ENCODE data around the gene PRELID2.
"Not testable (repeated sequence)": the region's sequence is repeated elsewhere in the genome, so short reads cannot be mapped to it uniquely, and the experiment has no call there.

The PRELID2 gene

GRCh38 chr5:145752947-145753346, 82.2 kb downstream of the PRELID2 start:
- DNase-seq (ENCODE audit: low read depth in 2 of 3, low spot score in 2 of 3), result no peak

DNA sequence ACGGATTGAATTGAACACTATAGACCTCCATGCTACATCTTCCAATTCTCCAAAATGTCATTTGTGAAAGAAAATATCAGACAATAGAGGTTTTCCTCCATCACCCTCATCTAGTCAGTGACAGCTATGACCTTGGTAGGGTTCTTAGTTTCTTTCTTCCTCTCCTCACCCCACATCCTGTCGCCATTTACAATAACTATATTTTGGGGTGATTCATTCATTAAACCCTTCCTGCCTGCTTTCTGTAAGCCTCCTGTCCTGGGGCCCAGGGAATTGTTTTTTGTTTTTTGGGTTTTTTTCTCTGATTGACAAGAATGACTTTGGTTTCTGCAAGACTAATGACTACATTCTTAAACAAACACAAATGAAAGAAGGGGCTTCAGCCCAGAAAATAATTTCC, 82.6 kb downstream of the PRELID2 start:
- no peak for DNase-seq (ENCODE audit: low read depth in 2 of 3, low spot score in 2 of 3)

DNA sequence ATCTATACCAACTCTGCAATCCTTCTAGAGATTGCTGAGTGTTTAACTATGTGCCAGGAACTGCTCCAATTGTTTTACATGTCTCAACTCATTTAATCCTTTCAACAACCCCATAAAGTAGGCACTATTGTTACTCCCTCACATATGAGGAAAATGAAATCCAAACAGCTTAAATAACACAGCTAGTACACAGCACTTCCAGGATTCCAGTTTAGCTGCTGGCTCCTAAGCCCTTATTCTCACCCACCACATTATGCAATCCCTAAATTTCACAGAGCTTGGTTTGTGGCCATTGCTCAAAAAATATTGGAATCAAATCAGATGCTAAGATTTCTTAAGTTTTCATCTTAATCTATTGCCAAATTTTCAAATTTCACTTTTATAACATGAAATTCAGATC, 84.9 kb downstream of the PRELID2 start:
- no peak for DNase-seq (ENCODE audit: low read depth in 2 of 3, low spot score in 2 of 3)

- no peak for DNase-seq (ENCODE audit: low read depth in 2 of 3, low spot score in 2 of 3)
These were observed 91.6 kb downstream of the PRELID2 start for GRCh38 chr5:145743396-145744061.

GRCh38 chr5:145739843-145740242, 95.3 kb downstream of the PRELID2 start:
- DNase-seq (ENCODE audit: low read depth in 2 of 3, low spot score in 2 of 3), result no peak

GRCh38 chr5:145738227-145738626, 96.9 kb downstream of the PRELID2 start:
- no peak for DNase-seq (ENCODE audit: low read depth in 2 of 3, low spot score in 2 of 3)

GRCh38 chr5:145737578-145737977, 97.6 kb downstream of the PRELID2 start:
- no peak for DNase-seq (ENCODE audit: low read depth in 2 of 3, low spot score in 2 of 3)

DNA sequence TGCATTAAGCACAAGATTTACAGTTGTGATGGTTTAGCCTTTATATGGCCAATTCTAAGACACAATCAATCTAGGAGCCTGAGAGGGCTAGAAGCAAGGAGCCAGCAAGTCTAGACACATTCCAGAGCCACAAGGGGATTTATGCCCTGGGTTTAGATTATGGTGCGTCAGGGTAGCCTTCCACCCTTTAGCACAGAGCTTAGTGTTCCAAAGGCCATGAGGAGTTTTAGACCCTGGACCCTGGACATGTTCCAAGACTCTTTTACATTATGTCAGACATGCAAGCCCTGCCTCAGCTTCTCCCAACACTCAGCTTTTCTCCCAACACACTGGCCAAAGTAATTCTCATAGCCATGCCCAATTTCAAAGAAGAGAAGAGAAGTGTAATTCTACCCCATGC, 105.2 kb downstream of the PRELID2 start:
- not testable (repeated sequence) for DNase-seq (ENCODE audit: low read depth in 2 of 3, low spot score in 2 of 3)

- no peak for DNase-seq (ENCODE audit: low read depth in 2 of 3, low spot score in 2 of 3)
These were observed 111.6 kb downstream of the PRELID2 start for GRCh38 chr5:145723516-145723915.

GRCh38 chr5:145718956-145719355, 116.2 kb downstream of the PRELID2 start:
- no peak for DNase-seq (ENCODE audit: low read depth in 2 of 3, low spot score in 2 of 3)

DNA sequence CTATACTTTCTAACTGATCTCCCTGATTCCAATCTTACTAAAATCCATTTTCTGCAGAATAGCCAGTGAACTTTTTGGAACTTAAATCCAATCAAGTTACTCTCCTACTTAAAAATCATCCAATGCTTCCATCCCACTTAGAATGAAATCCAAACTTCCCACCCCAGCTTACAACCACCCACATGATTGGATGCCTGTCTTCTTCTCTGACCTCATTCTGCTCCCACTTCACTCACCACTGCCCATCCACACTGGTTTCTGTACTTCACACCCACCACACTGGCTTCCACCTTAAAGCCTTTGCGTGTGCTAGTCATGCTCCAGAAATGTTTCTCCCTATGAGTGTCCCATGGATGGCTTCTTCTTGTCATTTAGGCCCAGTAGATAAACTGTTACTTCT, 119.7 kb downstream of the PRELID2 start:
- no peak for DNase-seq (ENCODE audit: low read depth in 2 of 3, low spot score in 2 of 3)

DNA sequence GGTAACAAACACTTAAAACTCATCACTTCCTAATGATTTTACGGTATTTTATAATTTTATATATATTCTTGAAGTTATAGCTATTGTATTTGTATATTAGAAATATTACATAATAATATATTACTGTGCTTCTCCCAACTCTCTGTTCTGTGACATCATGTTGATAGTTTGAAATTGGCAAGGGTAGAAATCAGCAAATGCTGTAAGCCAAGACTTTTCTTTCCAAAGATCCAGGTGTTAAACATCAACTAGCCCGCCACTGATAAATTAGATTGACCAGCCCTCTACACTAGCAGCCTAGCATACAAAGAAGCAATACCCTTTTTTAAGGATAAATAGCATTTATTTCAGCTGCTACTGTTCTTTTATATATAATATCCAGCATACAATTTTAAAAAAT, 122.9 kb downstream of the PRELID2 start:
- DNase-seq (ENCODE audit: low read depth in 2 of 3, low spot score in 2 of 3), result no peak

DNA sequence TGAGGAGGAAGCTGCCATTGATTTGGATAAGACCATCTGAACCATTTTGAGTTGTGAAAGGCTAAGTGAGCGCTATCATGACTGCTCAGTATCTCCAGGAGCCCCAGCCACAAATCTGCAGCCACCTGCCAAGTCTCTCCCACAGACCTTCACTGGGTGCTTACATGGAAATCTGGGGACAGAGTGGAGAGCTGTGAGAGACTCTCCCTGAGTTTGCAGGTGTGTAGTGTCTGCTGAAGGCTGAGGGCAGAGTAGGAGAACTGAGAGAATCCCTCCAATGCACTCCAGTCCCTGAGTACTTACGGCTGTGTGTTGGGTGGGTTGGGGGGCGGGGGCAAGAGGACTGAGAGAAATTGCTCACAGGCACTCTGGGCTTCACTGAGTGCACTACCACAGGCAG, 123.7 kb downstream of the PRELID2 start:
- DNase-seq (ENCODE audit: low read depth in 2 of 3, low spot score in 2 of 3), result no peak
